GM12892 (cell line): ENCODE measurements around the gene TMEM138.

Experiments used
- DNase-seq: peaks from one replicate; pipeline ENCODE4 v3.0.0; 2011; ENCODE audit not compliant: insufficient read length
- FAIRE-seq: peaks from 2 replicates; lab custom pipeline; 2011; peaks lifted over from hg19 to GRCh38; lab: Jason Lieb, UNC
- POLR2A ChIP-seq: IDR thresholded peaks from 2 replicates; pipeline ENCODE4 v1.6.1; 2011; ENCODE audit warnings: low read depth, low read length, control low read depth
- POLR2AphosphoS5 ChIP-seq: IDR thresholded peaks from 2 replicates; pipeline ENCODE4 v1.6.1; 2011; ENCODE audit warnings: low read depth, low read length, control low read depth
- TAF1 ChIP-seq: IDR thresholded peaks from 2 replicates; pipeline ENCODE4 v1.6.1; 2011; ENCODE audit warnings: low read depth, mild to moderate bottlenecking, control low read depth, low read length, borderline replicate concordance

TMEM138 gene

DNA sequence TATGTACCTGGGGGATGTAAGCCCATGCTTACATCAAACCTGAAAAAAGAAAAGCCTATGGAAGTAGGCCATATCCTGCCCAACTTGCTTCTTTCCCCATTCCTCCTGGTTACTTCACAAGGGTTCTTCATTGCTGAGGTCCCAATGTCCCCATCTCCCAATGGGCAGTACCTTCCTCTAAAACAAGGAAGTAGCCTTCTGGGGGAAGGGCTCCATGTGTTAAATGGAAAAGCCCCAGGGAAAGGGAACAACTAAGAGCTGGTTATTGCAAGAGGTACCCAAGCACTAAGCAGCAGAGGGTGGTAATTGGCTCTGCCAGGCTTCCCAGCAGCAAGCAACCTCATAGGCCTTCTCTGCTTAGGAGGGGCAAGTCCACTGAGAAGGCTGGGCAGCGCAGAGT lies 41.5 kb downstream of the TMEM138 start:
- TF ChIP-seq TAF1 = no peak
- TF ChIP-seq POLR2AphosphoS5 = no peak
- DNase-seq = no peak
- FAIRE-seq = no peak

DNA sequence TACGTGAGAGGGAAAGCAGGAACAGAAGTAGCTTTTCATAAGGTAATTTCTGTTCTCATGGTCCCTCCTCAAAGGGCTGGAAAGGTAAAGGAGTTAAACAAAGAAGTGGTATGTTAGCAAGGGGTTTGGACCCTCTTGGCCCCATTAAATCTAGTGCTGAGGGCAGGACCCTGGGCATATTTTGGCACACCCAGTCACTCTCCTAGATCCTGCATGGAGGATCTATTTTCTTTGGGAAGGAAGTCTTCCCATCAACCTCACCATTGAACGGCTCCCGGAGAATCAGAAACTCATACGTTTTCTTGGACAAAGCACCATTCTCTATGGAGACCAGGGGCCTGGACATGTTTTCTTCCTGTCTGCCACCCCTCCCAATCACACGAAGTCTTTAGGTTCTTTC lies 41.9 kb downstream of the TMEM138 start:
- no peak for FAIRE-seq
- TF ChIP-seq POLR2AphosphoS5 (no peak), TAF1 (no peak), POLR2A (0 out of 2 replicates have a peak, but pooled peaks have one; percentile 19)
- no peak for DNase-seq

DNA sequence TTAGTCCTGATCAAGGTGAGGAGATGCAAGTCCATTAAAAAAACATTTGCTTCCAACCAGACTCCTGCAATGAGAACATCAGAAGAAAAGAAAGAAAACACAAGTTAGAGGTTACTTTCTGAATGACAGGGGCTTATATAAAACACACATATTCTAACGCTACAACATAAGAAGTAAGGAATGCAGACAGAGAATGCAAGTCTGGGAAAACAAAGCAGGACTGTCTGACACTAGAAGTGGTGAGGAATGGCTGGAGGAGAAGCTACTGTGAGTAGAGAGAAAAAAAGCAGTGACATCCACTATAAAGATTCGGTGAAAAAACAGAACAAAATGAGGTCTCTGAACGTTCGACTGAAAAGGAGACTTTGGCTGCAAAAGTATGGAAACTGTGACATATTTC lies 42.5 kb downstream of the TMEM138 start:
- DNase-seq (no peak), FAIRE-seq (no peak)
- TF ChIP-seq POLR2AphosphoS5 (no peak), POLR2A (no peak), TAF1 (no peak)

GRCh38 chr11:61406067-61406466 lies 43.9 kb downstream of the TMEM138 start:
- FAIRE-seq = no peak
- no peak for DNase-seq
- TF ChIP-seq TAF1 (no peak), POLR2AphosphoS5 (no peak), POLR2A (no peak)

DNA sequence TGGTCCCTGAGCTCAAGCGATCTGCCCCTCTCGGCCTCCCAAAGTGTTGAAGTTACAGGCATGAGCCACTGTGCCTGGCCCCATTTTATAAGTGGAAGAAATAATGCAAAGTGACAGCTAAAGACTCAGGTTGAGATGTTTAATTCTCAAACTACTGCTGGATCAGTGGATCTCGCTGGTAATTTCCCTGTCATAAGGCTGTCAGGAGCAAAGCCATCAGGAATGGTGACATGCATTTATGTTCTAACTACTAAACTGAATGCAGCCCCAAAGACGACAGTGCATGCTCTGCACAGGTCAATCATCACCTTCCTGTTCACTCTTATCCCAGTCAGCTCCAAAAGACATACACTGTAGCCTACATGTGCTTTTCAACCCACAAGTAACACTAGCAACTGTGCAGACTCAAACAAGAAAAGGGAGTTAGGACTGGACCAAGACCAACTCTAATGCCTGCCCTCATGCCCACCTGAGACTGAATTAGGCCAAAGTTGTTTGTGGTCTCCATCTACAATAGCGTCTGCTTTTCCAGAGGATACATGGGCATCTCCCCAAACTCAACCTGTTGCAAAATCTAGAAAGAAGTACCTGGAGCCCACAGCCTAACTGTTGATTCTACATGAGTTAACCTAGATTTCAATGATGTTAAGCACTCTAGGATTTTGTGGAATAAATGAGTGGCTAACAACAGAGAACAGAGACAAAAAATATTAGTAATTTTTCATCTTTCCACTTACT lies 45.0 kb downstream of the TMEM138 start:
- FAIRE-seq (no peak), DNase-seq (no peak)
- TF ChIP-seq POLR2AphosphoS5 (no peak), POLR2A (no peak)

GRCh38 chr11:61411589-61411988 lies 49.4 kb downstream of the TMEM138 start:
- TF ChIP-seq POLR2AphosphoS5 (0 out of 2 replicates have a peak, but pooled peaks have one; percentile 29), POLR2A (no peak; the same call in 1 of the 2 replicates)
- no peak for FAIRE-seq
- DNase-seq = no peak

DNA sequence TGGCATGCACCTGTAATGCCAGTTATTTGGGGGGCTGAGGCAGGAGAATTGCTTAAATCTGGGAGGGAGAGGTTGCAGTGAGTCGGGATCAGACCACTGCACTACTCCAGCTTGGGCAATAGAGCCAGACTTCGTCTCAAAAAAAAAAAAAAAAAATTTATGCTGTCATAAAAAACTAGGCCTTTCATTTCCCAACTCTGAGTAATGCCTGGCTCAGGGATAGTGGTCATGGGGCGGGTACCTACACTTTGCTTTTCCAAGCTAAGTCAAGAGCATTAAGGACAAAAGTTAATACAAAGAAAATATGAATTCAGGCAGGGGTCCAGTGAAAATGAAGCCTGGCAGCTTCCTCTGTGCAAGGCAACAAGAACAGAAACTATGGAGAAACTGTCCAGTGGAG lies 51.3 kb downstream of the TMEM138 start:
- no peak for TF ChIP-seq POLR2A
- no peak for TF ChIP-seq TAF1
- TF ChIP-seq POLR2AphosphoS5 = no peak
- DNase-seq (no peak), FAIRE-seq (no peak)

GRCh38 chr11:61414547-61414946 lies 52.4 kb downstream of the TMEM138 start:
- FAIRE-seq = no peak
- DNase-seq = no peak
- TF ChIP-seq POLR2AphosphoS5 (no peak), TAF1 (no peak), POLR2A (no peak)

DNA sequence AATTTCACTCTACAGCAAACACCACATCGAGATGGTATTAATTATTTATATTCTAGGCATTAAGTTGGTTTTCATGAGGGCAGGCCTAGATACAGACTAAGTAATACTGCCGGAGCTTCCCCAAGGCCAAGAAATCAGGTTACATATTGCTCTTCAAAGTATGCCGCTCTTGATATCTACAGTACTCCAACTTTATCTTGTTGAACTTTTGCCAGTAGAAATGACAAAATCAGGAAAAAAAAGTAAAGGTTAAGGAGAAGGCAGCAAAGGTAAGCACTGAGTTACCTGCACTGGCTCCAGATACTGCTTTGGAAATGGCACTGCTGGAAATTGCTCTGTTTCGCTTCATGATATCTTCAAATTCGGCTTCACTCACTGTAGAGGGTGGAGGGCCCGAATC lies 53.2 kb downstream of the TMEM138 start:
- DNase-seq (no peak), FAIRE-seq (no peak)
- TF ChIP-seq POLR2A (no peak), TAF1 (no peak)

- TF ChIP-seq POLR2A = no peak
- no peak for TF ChIP-seq POLR2AphosphoS5
- no peak for TF ChIP-seq TAF1
- no peak for FAIRE-seq
- no peak for DNase-seq
These were observed 54.8 kb downstream of the TMEM138 start for GRCh38 chr11:61416941-61417340.

GRCh38 chr11:61417670-61418069 lies 55.5 kb downstream of the TMEM138 start:
- no peak for DNase-seq
- no peak for TF ChIP-seq POLR2A
- no peak for TF ChIP-seq POLR2AphosphoS5
- TF ChIP-seq TAF1 = no peak
- no peak for FAIRE-seq

GRCh38 chr11:61418136-61418535 lies 56.0 kb downstream of the TMEM138 start:
- DNase-seq (no peak), FAIRE-seq (no peak)
- TF ChIP-seq POLR2AphosphoS5 = no peak
- TF ChIP-seq TAF1 = no peak
- TF ChIP-seq POLR2A = no peak
